ENCODE results near the gene TNS3. TPM values are rescaled to one million over a fixed set of nuclear protein-coding genes. Genes with fewer than 3 reads are reported as not detected.

The TNS3 gene
- polyA plus RNA-seq, 6 donors from 2014 or later: 1.5 to 6.3 (median 4.8) TPM

DNA sequence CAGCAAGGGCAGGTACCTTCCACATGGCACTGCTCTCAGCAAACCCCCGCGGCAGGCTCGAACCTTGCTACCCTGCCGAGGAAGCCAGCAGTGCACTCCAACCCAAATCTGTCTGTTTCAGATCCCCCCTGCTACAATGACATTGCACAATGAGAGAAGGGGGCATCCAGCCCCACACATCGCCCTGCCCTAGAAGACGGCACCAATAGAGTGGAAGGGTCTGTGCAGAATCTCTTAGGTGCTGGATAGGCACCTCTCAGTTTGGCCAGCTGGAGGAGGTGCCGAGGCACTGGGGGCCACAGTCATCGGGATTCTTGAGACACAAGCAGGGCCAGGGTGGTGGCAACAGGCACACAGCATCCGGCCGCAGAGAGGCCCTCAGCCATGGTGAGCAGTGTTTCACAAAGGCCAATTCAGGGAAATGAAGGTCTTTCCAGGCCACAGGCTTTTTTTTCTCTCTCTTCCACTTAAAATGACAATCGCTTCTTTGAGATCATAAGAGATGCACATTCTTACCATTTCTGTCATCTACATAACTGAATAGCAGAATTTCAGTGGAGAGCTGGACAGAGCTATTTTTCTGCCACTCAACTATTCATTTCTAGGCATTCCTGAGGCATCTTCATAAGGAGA lies 281.3 kb downstream of the TNS3 start:
- Mint-ChIP-seq H3K4me3 (no peak overlapping the region), H3K27me3 (no peaks in the 10 kb centered on the region), H3K4me1 (peaks cover 0 to 2% (median 0%) of the 10 kb centered on the region in 3 donors), H3K27ac (no peak overlapping the region), H3K36me3 (peaks cover 0 to 14% of the 10 kb centered on the region in 2 donors), H3K9me3 (no peaks in the 10 kb centered on the region)
- ATAC-seq (ENCODE audit: low read depth in 2 of 2) (no peak), DNase-seq (no peak)

GRCh38 chr7:47299496-47299895 lies 282.4 kb downstream of the TNS3 start:
- H3K27ac Mint-ChIP-seq: no peak overlapping the region
- H3K4me3 Mint-ChIP-seq: no peak overlapping the region
- no peak for DNase-seq
- H3K36me3 Mint-ChIP-seq: peaks cover 0 to 14% of the 10 kb centered on the region in 2 donors
- no peak for ATAC-seq (ENCODE audit: low read depth in 2 of 2)
- peaks cover 0 to 2% (median 0%) of the 10 kb centered on the region in 3 donors for H3K4me1 Mint-ChIP-seq
- H3K27me3 Mint-ChIP-seq: no peaks in the 10 kb centered on the region
- H3K9me3 Mint-ChIP-seq: no peaks in the 10 kb centered on the region

GRCh38 chr7:47298636-47299035 lies 283.3 kb downstream of the TNS3 start:
- DNase-seq: no peak
- ATAC-seq (ENCODE audit: low read depth in 2 of 2): no peak
- no peak overlapping the region for H3K4me3 Mint-ChIP-seq
- H3K27me3 Mint-ChIP-seq: no peaks in the 10 kb centered on the region
- peaks cover 0 to 2% (median 0%) of the 10 kb centered on the region in 3 donors for H3K4me1 Mint-ChIP-seq
- no peaks in the 10 kb centered on the region for H3K9me3 Mint-ChIP-seq
- peaks cover 0 to 14% of the 10 kb centered on the region in 2 donors for H3K36me3 Mint-ChIP-seq
- no peak overlapping the region for H3K27ac Mint-ChIP-seq

GRCh38 chr7:47297120-47297519 lies 284.8 kb downstream of the TNS3 start:
- no peaks in the 10 kb centered on the region for H3K27me3 Mint-ChIP-seq
- DNase-seq (no peak), ATAC-seq (ENCODE audit: low read depth in 2 of 2) (no peak)
- peaks cover 0 to 2% (median 0%) of the 10 kb centered on the region in 3 donors for H3K4me1 Mint-ChIP-seq
- no peak overlapping the region for H3K4me3 Mint-ChIP-seq
- H3K36me3 Mint-ChIP-seq: peaks cover 0 to 14% of the 10 kb centered on the region in 2 donors
- no peaks in the 10 kb centered on the region for H3K9me3 Mint-ChIP-seq
- H3K27ac Mint-ChIP-seq: no peak overlapping the region

- Mint-ChIP-seq H3K27me3 (no peaks in the 10 kb centered on the region), H3K9me3 (no peaks in the 10 kb centered on the region), H3K4me3 (no peak overlapping the region), H3K27ac (no peak overlapping the region), H3K36me3 (peaks cover 0 to 12% of the 10 kb centered on the region in 2 donors), H3K4me1 (peaks cover 0 to 6% (median 0%) of the 10 kb centered on the region in 3 donors)
- DNase-seq (no peak), ATAC-seq (ENCODE audit: low read depth in 2 of 2) (no peak)
Observed at GRCh38 chr7:47295606-47296005, 286.3 kb downstream of the TNS3 start.

DNA sequence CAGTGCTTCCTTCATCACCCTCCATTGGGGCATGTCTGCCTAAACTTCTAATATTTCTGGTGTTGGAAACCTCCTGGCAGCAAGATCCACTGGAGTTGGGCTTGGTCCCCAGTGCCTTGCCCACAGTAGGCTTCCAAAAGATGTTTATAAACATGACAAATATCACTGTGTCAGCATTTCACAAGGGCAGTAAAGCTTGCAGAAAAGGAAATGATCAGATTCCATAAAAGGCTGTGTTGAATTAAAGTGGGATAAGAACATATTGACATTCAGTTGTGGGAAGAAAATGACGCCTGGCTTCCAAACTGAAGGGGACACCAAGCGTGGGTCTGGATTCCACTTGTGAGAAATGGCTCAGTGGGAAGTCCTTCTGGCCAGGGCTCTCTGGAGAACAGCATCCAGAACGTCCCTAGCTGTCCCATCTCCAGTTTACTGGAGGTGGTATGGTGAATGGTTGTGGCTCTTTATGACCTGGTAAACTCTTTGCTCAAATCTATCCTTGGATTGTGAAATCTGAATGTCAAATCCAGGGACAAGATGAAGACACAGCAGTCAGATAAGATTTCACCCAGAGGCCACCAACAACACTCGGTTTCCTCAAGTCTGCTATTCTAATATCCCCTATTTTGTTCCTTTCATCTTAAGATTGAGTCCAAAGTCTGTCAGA lies 287.2 kb downstream of the TNS3 start:
- Mint-ChIP-seq H3K9me3 (no peaks in the 10 kb centered on the region), H3K4me3 (no peak overlapping the region), H3K36me3 (peaks cover 0 to 5% of the 10 kb centered on the region in 2 donors), H3K27ac (peak overlapping the region in 1 of 6 donors; percentile 32), H3K27me3 (no peaks in the 10 kb centered on the region), H3K4me1 (peaks cover 0 to 6% (median 0%) of the 10 kb centered on the region in 3 donors)
- ATAC-seq (ENCODE audit: low read depth in 2 of 2) (no peak), DNase-seq (no peak)

- ATAC-seq (ENCODE audit: low read depth in 2 of 2): no peak
- H3K27me3 Mint-ChIP-seq: no peaks in the 10 kb centered on the region
- H3K27ac Mint-ChIP-seq: peak overlapping the region in 1 of 6 donors; percentile 85
- peaks cover 0 to 5% of the 10 kb centered on the region in 2 donors for H3K36me3 Mint-ChIP-seq
- peaks cover 0 to 6% (median 0%) of the 10 kb centered on the region in 3 donors for H3K4me1 Mint-ChIP-seq
- no peaks in the 10 kb centered on the region for H3K9me3 Mint-ChIP-seq
- DNase-seq: no peak
- H3K4me3 Mint-ChIP-seq: no peak overlapping the region
Observed at GRCh38 chr7:47293884-47294555, 287.9 kb downstream of the TNS3 start.

DNA sequence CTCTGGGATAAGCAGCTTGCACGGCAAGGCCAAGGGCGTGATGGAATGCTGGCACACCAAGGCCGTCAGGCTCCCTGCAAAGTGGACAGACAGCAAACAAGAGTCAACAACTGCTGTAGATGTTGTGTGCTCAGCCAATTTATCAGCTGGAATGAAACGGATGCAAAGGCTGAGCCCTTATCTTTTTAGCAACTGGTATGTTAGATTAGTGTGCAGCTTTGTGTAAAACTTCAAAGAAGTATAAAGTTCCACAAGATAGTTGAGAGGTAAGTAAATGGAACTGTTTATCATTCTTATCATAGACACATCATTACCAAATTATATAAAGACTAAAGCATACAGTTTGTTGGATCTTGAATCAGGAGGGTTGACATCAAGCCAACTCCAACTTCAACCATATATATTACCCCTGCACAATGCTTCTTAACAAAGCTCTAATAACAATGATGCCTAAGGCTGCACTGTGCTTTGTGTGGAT lies 289.0 kb downstream of the TNS3 start:
- H3K9me3 Mint-ChIP-seq: no peaks in the 10 kb centered on the region
- no peak overlapping the region for H3K27ac Mint-ChIP-seq
- H3K4me3 Mint-ChIP-seq: no peak overlapping the region
- no peak for DNase-seq
- H3K4me1 Mint-ChIP-seq: peaks cover 0 to 6% (median 0%) of the 10 kb centered on the region in 3 donors
- H3K36me3 Mint-ChIP-seq: peaks cover 0 to 8% of the 10 kb centered on the region in 2 donors
- H3K27me3 Mint-ChIP-seq: no peaks in the 10 kb centered on the region
- no peak for ATAC-seq (ENCODE audit: low read depth in 2 of 2)

- no peak for DNase-seq
- peaks cover 0 to 6% (median 0%) of the 10 kb centered on the region in 3 donors for H3K4me1 Mint-ChIP-seq
- peak overlapping the region in 1 of 6 donors; percentile 77 for H3K27ac Mint-ChIP-seq
- peak overlapping the region in 1 of 8 donors; percentile 35 for H3K4me3 Mint-ChIP-seq
- ATAC-seq (ENCODE audit: low read depth in 2 of 2): no peak
- H3K36me3 Mint-ChIP-seq: peaks cover 0 to 17% of the 10 kb centered on the region in 2 donors
- no peaks in the 10 kb centered on the region for H3K27me3 Mint-ChIP-seq
- H3K9me3 Mint-ChIP-seq: no peaks in the 10 kb centered on the region
Observed at GRCh38 chr7:47291461-47292081, 290.3 kb downstream of the TNS3 start.

DNA sequence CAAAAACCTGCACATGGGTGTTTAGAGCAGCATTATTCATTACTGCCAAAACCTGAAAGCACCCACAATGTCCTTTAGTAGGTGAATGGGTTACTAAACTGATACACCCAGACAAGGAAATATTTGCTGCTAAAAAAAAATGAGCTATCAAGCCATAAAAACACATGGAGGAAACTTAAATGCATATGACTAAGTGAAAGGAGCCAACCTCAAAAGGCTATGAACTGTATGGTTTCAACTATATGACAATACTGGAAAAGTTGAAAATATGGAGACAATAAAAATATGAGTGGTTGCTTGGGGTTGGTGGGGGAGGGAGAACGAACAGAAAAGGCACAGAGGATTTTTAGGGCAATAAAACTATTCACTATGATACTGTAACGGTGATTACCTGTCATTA lies 291.0 kb downstream of the TNS3 start:
- no peak for DNase-seq
- H3K4me1 Mint-ChIP-seq: peaks cover 0 to 4% (median 0%) of the 10 kb centered on the region in 3 donors
- H3K9me3 Mint-ChIP-seq: peaks cover 0 to under 1% (median 0%) of the 10 kb centered on the region in 7 donors
- ATAC-seq (ENCODE audit: low read depth in 2 of 2): no peak
- H3K27ac Mint-ChIP-seq: peak overlapping the region in 1 of 6 donors; percentile 77
- H3K36me3 Mint-ChIP-seq: peaks cover under 1 to 17% of the 10 kb centered on the region in 2 donors
- H3K27me3 Mint-ChIP-seq: no peaks in the 10 kb centered on the region
- no peak overlapping the region for H3K4me3 Mint-ChIP-seq

DNA sequence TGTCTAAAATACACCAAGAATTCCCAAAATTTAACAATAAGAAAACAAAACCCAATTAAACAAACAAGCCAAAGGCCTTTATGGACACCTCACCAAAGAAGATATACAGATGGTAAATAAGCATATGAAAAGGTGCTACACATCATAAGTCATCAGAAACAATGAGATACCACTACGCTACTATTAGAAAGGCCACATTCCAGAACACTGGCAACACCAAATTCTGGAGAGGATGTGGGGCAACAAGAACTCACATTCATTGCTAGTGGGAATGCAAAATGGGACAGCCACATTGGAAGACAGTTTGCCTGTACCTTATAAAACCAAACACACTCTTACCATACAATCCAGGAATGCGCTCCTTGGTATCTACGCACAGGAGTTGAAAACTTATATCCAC lies 291.4 kb downstream of the TNS3 start:
- H3K4me3 Mint-ChIP-seq: no peak overlapping the region
- peaks cover 5 to 21% of the 10 kb centered on the region in 2 donors for H3K36me3 Mint-ChIP-seq
- DNase-seq (no peak), ATAC-seq (ENCODE audit: low read depth in 2 of 2) (no peak)
- no peaks in the 10 kb centered on the region for H3K27me3 Mint-ChIP-seq
- H3K27ac Mint-ChIP-seq: no peak overlapping the region
- H3K4me1 Mint-ChIP-seq: peaks cover 0 to 4% (median 0%) of the 10 kb centered on the region in 3 donors
- H3K9me3 Mint-ChIP-seq: peaks cover 0 to 4% (median 3%) of the 10 kb centered on the region in 7 donors

DNA sequence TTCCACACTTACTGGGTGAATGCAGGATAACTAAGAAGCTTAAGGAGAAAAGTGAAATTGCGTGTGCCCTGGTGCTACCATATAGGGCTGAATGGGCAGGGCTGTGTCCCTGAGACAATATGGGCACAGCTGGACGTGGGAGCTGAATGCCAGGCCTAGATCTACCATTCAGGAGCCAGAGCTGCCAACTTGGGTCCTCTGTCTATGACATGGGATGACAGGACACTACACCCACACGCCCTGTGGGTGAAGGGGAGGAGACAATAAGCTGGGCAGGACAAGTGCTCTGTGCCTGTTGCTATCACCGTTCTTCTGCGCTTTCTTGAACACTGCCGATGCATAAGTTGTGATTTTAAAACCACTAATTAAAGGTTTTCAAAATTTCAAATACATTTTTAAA lies 293.9 kb downstream of the TNS3 start:
- Mint-ChIP-seq H3K9me3 (peaks cover 0 to 6% (median 4%) of the 10 kb centered on the region in 7 donors), H3K4me1 (peaks cover 0 to 4% (median 0%) of the 10 kb centered on the region in 3 donors), H3K27me3 (no peaks in the 10 kb centered on the region), H3K4me3 (no peak overlapping the region), H3K27ac (no peak overlapping the region), H3K36me3 (peaks cover 14 to 23% of the 10 kb centered on the region in 2 donors)
- ATAC-seq (ENCODE audit: low read depth in 2 of 2) (no peak), DNase-seq (no peak)

DNA sequence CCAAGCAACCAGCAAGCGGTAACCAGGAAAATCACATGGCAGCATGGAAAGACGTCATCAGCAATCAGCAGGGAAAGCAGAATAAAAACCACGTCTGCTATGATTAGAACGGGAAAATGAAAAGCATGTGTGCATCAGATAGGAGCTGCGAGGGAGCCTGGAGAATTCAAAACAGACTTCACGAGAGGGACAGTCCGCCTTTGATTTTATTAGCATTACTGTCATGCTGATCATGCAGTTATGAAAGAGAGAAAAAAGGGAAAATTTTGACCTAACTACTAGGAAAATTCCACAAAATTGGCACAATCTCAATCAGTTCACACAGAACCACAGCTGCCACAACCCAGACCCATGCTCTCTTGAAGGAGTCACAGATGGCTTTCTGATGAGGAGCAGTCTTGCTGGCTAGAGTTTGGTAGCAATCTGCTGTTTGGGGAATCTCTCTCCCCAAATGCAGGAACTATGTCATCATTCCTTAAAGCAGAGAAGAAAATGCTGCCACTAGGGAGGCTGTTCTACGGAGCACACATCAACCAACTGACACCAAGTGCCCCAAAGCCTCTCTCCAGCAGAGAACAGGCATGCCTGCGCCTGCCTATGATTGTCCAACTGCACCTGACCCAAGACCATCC lies 295.9 kb downstream of the TNS3 start:
- H3K36me3 Mint-ChIP-seq: peaks cover 22 to 32% of the 10 kb centered on the region in 2 donors
- no peak overlapping the region for H3K4me3 Mint-ChIP-seq
- H3K27me3 Mint-ChIP-seq: no peaks in the 10 kb centered on the region
- no peak for DNase-seq
- peaks cover 0 to 6% (median 4%) of the 10 kb centered on the region in 7 donors for H3K9me3 Mint-ChIP-seq
- peak overlapping the region in 1 of 6 donors; percentile 68 for H3K27ac Mint-ChIP-seq
- no peaks in the 10 kb centered on the region for H3K4me1 Mint-ChIP-seq
- no peak for ATAC-seq (ENCODE audit: low read depth in 2 of 2)

Measured in naive B cell (primary cell).